SK-N-SH (cell line): Measurements from ENCODE around the gene MAGI2. TPM values are rescaled to one million over a fixed set of nuclear protein-coding genes. Genes with fewer than 3 reads are reported as not detected.

Experiments
- CTCF ChIA-PET: fragments of 300-600, 350-600 bp; formaldehyde crosslinking; extraction: SDS; loops from one replicate; lab custom pipeline; 2021; lab: Yijun Ruan, JAX
- POLR2A ChIA-PET: fragments of 350-600 bp; sonication (Branson Sonifier 250); formaldehyde crosslinking; extraction: SDS; loops from one replicate; lab custom pipeline; 2020; ENCODE audit warnings: antibody characterized with exemption, inconsistent platforms; lab: Yijun Ruan, JAX
- DNase-seq: peaks from one replicate; pipeline ENCODE4 v3.0.0; 2012
- H2AFZ ChIP-seq: fragments of 200-600 bp; sonication (generic); 2 replicates; pipeline ENCODE4 v1.8.1; 2016; ENCODE audit warnings: antibody characterized with exemption, mild to moderate bottlenecking, low read depth
- H3F3A ChIP-seq: fragments of 200-600 bp; sonication (generic); replicated peaks from 2 replicates; pipeline ENCODE3; 2016; ENCODE audit warnings: antibody characterized with exemption, mild to moderate bottlenecking; ENCODE audit not compliant: insufficient read depth
- H3K27ac ChIP-seq, 2 experiments: fragments of 200-500 bp in 1 of 2; fragments of 200-600 bp in 1 of 2; sonication (Bioruptor generic) in 1 of 2; sonication (generic), shearing (Covaris generic) in 1 of 2; 2 replicates each; pipeline versions ENCODE4 v1.5.1 to v1.6.1; 2014 to 2016; ENCODE audit warnings: low read depth in 2 of 2, inconsistent platforms in 1 of 2, low read length in 1 of 2, mild to moderate bottlenecking in 1 of 2, mixed read lengths in 1 of 2
- H3K27me3 ChIP-seq: fragments of 200-600 bp; sonication (generic), shearing (Covaris generic); 2 replicates; pipeline ENCODE4 v1.6.1; 2016; ENCODE audit warnings: mixed run types; ENCODE audit not compliant: insufficient read depth
- H3K36me3 ChIP-seq, 2 experiments: fragments of 200-500 bp in 1 of 2; fragments of 200-600 bp in 1 of 2; sonication (Bioruptor generic) in 1 of 2; sonication (generic) in 1 of 2; replicated peaks in 1 of 2; 2 replicates each; pipeline versions ENCODE3 to v1.5.1; 2014 to 2016; ENCODE audit warnings: low read length in 1 of 2, mild to moderate bottlenecking in 1 of 2; ENCODE audit not compliant: insufficient read depth in 2 of 2, control insufficient read depth in 1 of 2
- H3K4me1 ChIP-seq, 2 experiments: fragments of 200-500 bp in 1 of 2; fragments of 200-600 bp in 1 of 2; sonication (Bioruptor generic) in 1 of 2; sonication (generic), shearing (Covaris generic) in 1 of 2; 2 replicates each; pipeline versions ENCODE4 v1.5.1 to v1.6.1; 2014 to 2016; ENCODE audit warnings: low read depth in 1 of 2, low read length in 1 of 2, mixed run types in 1 of 2; ENCODE audit not compliant: insufficient read depth in 2 of 2, control insufficient read depth in 1 of 2
- H3K4me2 ChIP-seq: fragments of 200-600 bp; sonication (generic), shearing (Covaris generic); 2 replicates; pipeline ENCODE4 v1.6.1; 2017; ENCODE audit warnings: mixed run types
- H3K4me3 ChIP-seq, 2 experiments: fragments of 200-500 bp in 1 of 2; fragments of 200-600 bp in 1 of 2; sonication (Bioruptor generic) in 1 of 2; sonication (generic), shearing (Covaris generic) in 1 of 2; 2 replicates each; pipeline versions ENCODE4 v1.5.1 to v1.8.1; 2014 to 2016; ENCODE audit warnings: low read depth in 2 of 2, inconsistent platforms in 1 of 2, low read length in 1 of 2, mild to moderate bottlenecking in 1 of 2, mixed read lengths in 1 of 2, moderate library complexity in 1 of 2
- H3K79me2 ChIP-seq: fragments of 200-600 bp; sonication (generic); 2 replicates; pipeline ENCODE4 v1.8.1; 2017; ENCODE audit warnings: mild to moderate bottlenecking; ENCODE audit not compliant: insufficient read depth
- H3K9ac ChIP-seq: fragments of 200-600 bp; sonication (generic); 2 replicates; pipeline ENCODE4 v1.6.1; 2017; ENCODE audit warnings: mixed run types
- H3K9me2 ChIP-seq: fragments of 200-600 bp; sonication (generic); 2 replicates; pipeline ENCODE4 v1.6.1; 2017; ENCODE audit warnings: mixed run types
- H3K9me3 ChIP-seq: fragments of 200-600 bp; sonication (generic); 2 replicates; pipeline ENCODE4 v1.6.1; 2017; ENCODE audit warnings: mixed run types, mild to moderate bottlenecking, moderate library complexity
- H4K20me1 ChIP-seq: fragments of 200-600 bp; sonication (generic); 2 replicates; pipeline ENCODE4 v1.6.1; 2017; ENCODE audit warnings: mild to moderate bottlenecking, mixed run types; ENCODE audit not compliant: insufficient read depth
- ELF1 ChIP-seq: IDR thresholded peaks from 2 replicates; pipeline ENCODE4 v1.4.0; 2012
- NFIC ChIP-seq: IDR thresholded peaks from 2 replicates; pipeline ENCODE4 v1.4.0; 2012; ENCODE audit warnings: borderline replicate concordance
- NRF1 ChIP-seq: IDR thresholded peaks from 2 replicates; pipeline ENCODE4 v1.6.1; 2012; ENCODE audit warnings: low read depth, mild to moderate bottlenecking, low read length
- RCOR1 ChIP-seq: fragments of 150-350 bp; IDR thresholded peaks from 2 replicates; pipeline ENCODE4 v1.6.1; 2017; ENCODE audit warnings: antibody characterized with exemption, low read length
- TEAD4 ChIP-seq: IDR thresholded peaks from 2 replicates; pipeline ENCODE4 v1.4.0; 2012; ENCODE audit warnings: mild to moderate bottlenecking, borderline replicate concordance; ENCODE audit not compliant: insufficient read depth
- WGBS: methylation state at CpG from one replicate; pipeline ENCODE4 v1.1.6; 2017; ENCODE audit warnings: low lambda C conversion rate; 5-methylcytosine and 5-hydroxymethylcytosine counted together
- polyA plus RNA-seq, 3 experiments: library from polyadenylated mRNA; depleted of rRNA; stranded (reverse); fragments of >200 nt; gene quantifications; 2 replicates each; pipeline ENCODE4 v1.2.3, GENCODE V29; 2012
- TF ChIP-seq, protein P1 (sequence below): IDR thresholded peaks from 2 replicates; pipeline ENCODE4 v1.6.1; 2012; ENCODE audit warnings: mild to moderate bottlenecking, low read depth, low read length, moderate library complexity
- TF ChIP-seq, protein P2 (sequence below): fragments of 200-600 bp; sonication (generic); IDR thresholded peaks from 2 replicates; pipeline ENCODE4 v1.6.1; 2017; ENCODE audit warnings: antibody characterized with exemption, mild to moderate bottlenecking, moderate library complexity

Gene MAGI2
- polyA plus RNA-seq, 1 of the 3 experiments (the other 2 are of a cell fraction) = 1.1 TPM

DNA sequence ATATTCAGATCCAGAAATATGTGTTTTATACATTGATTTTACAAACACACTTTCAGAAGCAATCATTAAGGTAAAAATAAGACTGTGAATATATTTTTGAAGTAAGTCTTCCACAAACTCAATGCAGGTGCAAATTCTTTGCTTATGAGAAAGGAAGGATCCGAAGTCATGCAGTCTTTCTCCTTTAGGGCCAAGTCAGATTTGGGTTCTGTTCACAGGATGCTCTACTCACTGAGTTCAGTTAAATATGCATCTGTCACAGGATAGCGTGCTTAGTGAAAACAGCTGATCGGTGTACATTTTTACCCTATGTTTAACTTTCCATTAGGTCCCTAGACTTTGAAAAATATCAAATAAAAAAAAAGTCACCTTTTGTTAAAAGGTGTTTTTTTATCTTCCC lies 1046.4 kb downstream of the MAGI2 start:
- CTCF ChIA-PET = no interaction called here
- Histone ChIP-seq H3K9me3 (no peaks in the 10 kb centered on the region), H3K4me3 (no peak overlapping the region), H3K27ac (no peak overlapping the region), H3K36me3 (no peaks in the 10 kb centered on the region), H3K9ac (no peak overlapping the region), H3F3A (no peaks in the 10 kb centered on the region), H3K79me2 (no peaks in the 10 kb centered on the region), H3K4me2 (no peak overlapping the region), H3K4me1 (no peaks in the 10 kb centered on the region; a peak in 1 of 4 replicates), H2AFZ (no peak overlapping the region), H4K20me1 (no peaks in the 10 kb centered on the region), H3K9me2 (no peaks in the 10 kb centered on the region), H3K27me3 (no peaks in the 10 kb centered on the region)
- POLR2A ChIA-PET = no interaction called here
- DNase-seq = no peak
- 81% methylated on average over 3 of the region's 3 CpGs for WGBS
- TF ChIP-seq NRF1 (no peak), RCOR1 (no peak), TEAD4 (no peak), ELF1 (no peak)
- TF ChIP-seq, protein P1, sequence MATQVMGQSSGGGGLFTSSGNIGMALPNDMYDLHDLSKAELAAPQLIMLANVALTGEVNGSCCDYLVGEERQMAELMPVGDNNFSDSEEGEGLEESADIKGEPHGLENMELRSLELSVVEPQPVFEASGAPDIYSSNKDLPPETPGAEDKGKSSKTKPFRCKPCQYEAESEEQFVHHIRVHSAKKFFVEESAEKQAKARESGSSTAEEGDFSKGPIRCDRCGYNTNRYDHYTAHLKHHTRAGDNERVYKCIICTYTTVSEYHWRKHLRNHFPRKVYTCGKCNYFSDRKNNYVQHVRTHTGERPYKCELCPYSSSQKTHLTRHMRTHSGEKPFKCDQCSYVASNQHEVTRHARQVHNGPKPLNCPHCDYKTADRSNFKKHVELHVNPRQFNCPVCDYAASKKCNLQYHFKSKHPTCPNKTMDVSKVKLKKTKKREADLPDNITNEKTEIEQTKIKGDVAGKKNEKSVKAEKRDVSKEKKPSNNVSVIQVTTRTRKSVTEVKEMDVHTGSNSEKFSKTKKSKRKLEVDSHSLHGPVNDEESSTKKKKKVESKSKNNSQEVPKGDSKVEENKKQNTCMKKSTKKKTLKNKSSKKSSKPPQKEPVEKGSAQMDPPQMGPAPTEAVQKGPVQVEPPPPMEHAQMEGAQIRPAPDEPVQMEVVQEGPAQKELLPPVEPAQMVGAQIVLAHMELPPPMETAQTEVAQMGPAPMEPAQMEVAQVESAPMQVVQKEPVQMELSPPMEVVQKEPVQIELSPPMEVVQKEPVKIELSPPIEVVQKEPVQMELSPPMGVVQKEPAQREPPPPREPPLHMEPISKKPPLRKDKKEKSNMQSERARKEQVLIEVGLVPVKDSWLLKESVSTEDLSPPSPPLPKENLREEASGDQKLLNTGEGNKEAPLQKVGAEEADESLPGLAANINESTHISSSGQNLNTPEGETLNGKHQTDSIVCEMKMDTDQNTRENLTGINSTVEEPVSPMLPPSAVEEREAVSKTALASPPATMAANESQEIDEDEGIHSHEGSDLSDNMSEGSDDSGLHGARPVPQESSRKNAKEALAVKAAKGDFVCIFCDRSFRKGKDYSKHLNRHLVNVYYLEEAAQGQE = no peak

GRCh38 chr7:78406531-78406930 lies 1046.9 kb downstream of the MAGI2 start:
- H3K4me1 ChIP-seq = no peaks in the 10 kb centered on the region; a peak in 1 of 4 replicates
- no peaks in the 10 kb centered on the region for H3K27me3 ChIP-seq
- no peaks in the 10 kb centered on the region for H3K9me3 ChIP-seq
- no peak overlapping the region for H3K27ac ChIP-seq
- H3K36me3 ChIP-seq = no peaks in the 10 kb centered on the region
- H3K9ac ChIP-seq = no peak overlapping the region
- POLR2A ChIA-PET = no interaction called here
- no peak overlapping the region for H3K4me3 ChIP-seq
- H2AFZ ChIP-seq = no peak overlapping the region
- TF ChIP-seq, protein P2, sequence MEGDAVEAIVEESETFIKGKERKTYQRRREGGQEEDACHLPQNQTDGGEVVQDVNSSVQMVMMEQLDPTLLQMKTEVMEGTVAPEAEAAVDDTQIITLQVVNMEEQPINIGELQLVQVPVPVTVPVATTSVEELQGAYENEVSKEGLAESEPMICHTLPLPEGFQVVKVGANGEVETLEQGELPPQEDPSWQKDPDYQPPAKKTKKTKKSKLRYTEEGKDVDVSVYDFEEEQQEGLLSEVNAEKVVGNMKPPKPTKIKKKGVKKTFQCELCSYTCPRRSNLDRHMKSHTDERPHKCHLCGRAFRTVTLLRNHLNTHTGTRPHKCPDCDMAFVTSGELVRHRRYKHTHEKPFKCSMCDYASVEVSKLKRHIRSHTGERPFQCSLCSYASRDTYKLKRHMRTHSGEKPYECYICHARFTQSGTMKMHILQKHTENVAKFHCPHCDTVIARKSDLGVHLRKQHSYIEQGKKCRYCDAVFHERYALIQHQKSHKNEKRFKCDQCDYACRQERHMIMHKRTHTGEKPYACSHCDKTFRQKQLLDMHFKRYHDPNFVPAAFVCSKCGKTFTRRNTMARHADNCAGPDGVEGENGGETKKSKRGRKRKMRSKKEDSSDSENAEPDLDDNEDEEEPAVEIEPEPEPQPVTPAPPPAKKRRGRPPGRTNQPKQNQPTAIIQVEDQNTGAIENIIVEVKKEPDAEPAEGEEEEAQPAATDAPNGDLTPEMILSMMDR = no peak
- TF ChIP-seq NFIC = no peak
- TF ChIP-seq, all 33 proteins: peak for 0
- no peaks in the 10 kb centered on the region for H4K20me1 ChIP-seq
- CTCF ChIA-PET = interaction anchor here (0.9 to 1.3 kb wide), 2 partner anchors 8 to 14 kb away, joined by 3 read pairs; no protein-coding TSS in a partner anchor
- no peaks in the 10 kb centered on the region for H3F3A ChIP-seq
- H3K79me2 ChIP-seq = no peaks in the 10 kb centered on the region
- DNase-seq = no peak
- H3K9me2 ChIP-seq = no peaks in the 10 kb centered on the region
- H3K4me2 ChIP-seq = no peak overlapping the region
